Neural crest cell (in vitro differentiated cells): Measurements from ENCODE around the gene UBE2L5. TPM values are rescaled to one million over a fixed set of nuclear protein-coding genes. Genes with fewer than 3 reads are reported as not detected.
"Not testable (repeated sequence)": the region's sequence is repeated elsewhere in the genome, so short reads cannot be mapped to it uniquely, and the experiment has no call there.

Experiments used
- DNase-seq: peaks from one replicate; pipeline ENCODE4 v3.0.0; 2021; ENCODE audit warnings: low read depth, mixed read lengths, low spot score
- H3K27ac Mint-ChIP-seq: one replicate; pipeline ENCODE4 v1.8.0; 2021; ENCODE audit warnings: mild to moderate bottlenecking, mixed read lengths; ENCODE audit not compliant: unreplicated experiment
- H3K27me3 Mint-ChIP-seq: 2 replicates; pipeline ENCODE4 v1.8.0; 2021; ENCODE audit warnings: low read depth, mild to moderate bottlenecking, mixed read lengths
- H3K36me3 Mint-ChIP-seq: 2 replicates; pipeline ENCODE4 v1.8.0; 2021; ENCODE audit warnings: low read depth, mild to moderate bottlenecking, mixed read lengths
- H3K4me1 Mint-ChIP-seq: 2 replicates; pipeline ENCODE4 v1.8.0; 2021; ENCODE audit warnings: mixed read lengths
- H3K4me3 Mint-ChIP-seq: one replicate; pipeline ENCODE4 v1.8.0; 2021; ENCODE audit warnings: mild to moderate bottlenecking, mixed read lengths
- H3K9me3 Mint-ChIP-seq: 2 replicates; pipeline ENCODE4 v1.8.0; 2021; ENCODE audit warnings: mixed read lengths
- total RNA-seq: library from RNA; stranded (reverse); gene quantifications from 2 replicates; pipeline ENCODE4 v1.2.1, GENCODE V29; 2021
- TF ChIP-seq, protein P1 (sequence below): fragments of 200-600 bp; sonication (generic); conservative IDR thresholded peaks from 2 replicates; pipeline ENCODE4 v1.5.0; 2021; ENCODE audit warnings: antibody characterized with exemption, mild to moderate bottlenecking

The UBE2L5 gene
- total RNA-seq, 1 donor from 2014 or later, result not detected

DNA sequence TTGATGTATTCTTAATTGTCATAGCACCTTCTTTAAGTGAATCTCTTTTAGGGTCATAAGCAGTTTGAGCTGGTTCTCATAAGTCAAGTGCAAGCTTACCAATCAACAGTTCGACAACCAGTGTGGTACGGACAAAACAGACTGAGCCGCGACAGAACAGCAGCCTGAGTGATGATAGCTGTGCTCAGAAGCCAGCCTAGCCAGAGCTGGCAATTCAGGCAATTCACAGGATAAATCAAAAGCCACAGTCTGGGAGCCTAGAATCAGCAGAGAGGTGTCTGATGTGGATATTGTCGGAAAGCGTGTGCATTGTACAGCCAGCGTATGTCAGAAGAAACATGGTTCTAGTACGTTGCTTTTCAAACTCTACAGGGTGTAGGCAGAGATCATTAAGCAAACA lies 14.9 kb downstream of the UBE2L5 start:
- TF ChIP-seq, protein P1, sequence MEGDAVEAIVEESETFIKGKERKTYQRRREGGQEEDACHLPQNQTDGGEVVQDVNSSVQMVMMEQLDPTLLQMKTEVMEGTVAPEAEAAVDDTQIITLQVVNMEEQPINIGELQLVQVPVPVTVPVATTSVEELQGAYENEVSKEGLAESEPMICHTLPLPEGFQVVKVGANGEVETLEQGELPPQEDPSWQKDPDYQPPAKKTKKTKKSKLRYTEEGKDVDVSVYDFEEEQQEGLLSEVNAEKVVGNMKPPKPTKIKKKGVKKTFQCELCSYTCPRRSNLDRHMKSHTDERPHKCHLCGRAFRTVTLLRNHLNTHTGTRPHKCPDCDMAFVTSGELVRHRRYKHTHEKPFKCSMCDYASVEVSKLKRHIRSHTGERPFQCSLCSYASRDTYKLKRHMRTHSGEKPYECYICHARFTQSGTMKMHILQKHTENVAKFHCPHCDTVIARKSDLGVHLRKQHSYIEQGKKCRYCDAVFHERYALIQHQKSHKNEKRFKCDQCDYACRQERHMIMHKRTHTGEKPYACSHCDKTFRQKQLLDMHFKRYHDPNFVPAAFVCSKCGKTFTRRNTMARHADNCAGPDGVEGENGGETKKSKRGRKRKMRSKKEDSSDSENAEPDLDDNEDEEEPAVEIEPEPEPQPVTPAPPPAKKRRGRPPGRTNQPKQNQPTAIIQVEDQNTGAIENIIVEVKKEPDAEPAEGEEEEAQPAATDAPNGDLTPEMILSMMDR, result no peak
- DNase-seq, result no peak
- Mint-ChIP-seq H3K4me3 (no peak overlapping the region), H3K27me3 (peaks cover 3% of the 10 kb centered on the region), H3K9me3 (no peaks in the 10 kb centered on the region), H3K4me1 (no peaks in the 10 kb centered on the region), H3K27ac (no peak overlapping the region), H3K36me3 (no peaks in the 10 kb centered on the region)

DNA sequence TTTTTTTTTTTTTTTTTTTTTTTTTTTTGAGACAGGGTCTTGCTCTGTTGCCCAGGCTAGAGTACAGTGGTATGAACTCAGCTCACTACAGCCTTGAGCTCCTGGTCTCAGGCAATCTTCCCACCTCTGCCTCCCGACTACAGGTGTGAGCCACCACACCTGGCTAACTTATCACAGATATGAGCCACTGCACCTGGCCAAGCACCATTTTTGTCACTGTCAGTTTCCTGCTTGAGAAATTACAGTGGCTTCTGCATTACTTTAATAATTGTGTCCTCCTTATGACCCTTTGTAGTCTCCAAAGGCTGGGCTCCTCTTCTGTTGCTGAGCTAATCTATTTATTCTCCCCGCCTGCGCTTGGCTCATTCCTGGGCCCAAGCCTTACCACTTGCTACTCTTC lies 16.0 kb downstream of the UBE2L5 start:
- TF ChIP-seq, protein P1, result no peak
- peaks cover 3% of the 10 kb centered on the region for H3K4me1 Mint-ChIP-seq
- H3K4me3 Mint-ChIP-seq, result no peak overlapping the region
- peaks cover 3% of the 10 kb centered on the region for H3K27me3 Mint-ChIP-seq
- DNase-seq, result no peak
- no peaks in the 10 kb centered on the region for H3K36me3 Mint-ChIP-seq
- no peak overlapping the region for H3K27ac Mint-ChIP-seq
- H3K9me3 Mint-ChIP-seq, result no peaks in the 10 kb centered on the region

DNA sequence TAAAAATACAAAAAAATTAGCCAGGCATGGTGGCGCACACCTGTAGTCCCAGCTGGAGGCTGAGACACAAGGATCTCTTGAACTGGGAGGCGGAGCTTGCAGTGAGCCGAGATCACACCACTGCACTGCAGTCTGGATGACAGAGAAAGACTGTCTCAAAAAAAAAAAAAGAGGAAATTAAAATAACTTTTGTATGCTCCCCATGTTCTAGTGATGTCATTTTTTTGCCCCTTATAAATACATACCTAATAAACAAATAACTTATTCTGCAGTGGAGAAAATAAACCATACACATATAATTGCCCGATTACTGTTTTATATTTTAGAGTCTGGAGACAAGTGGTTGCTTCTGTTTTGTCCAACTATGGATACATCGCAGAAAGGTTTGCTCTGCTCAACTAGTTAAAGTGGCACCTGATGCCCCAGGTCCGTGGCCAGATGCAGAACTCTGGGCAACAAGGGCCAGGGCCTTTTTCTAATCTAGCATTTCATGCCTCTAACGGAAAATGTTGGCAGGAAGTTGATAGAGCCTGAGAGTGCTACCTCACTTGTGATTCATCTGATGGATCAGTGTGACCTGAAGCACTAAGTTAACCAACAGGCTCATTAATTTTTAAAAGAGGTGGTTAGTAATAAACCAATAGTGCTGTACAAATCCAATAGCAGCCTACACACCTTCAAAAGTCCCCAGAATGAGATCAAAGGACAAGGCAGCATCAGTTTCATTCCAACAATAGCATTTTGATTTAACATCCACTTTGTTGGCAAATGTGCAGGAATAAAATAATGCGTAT lies 18.8 kb downstream of the UBE2L5 start:
- no peaks in the 10 kb centered on the region for H3K36me3 Mint-ChIP-seq
- peaks cover 18% of the 10 kb centered on the region for H3K4me1 Mint-ChIP-seq
- H3K4me3 Mint-ChIP-seq, result no peak overlapping the region
- H3K9me3 Mint-ChIP-seq, result no peaks in the 10 kb centered on the region
- no peak overlapping the region for H3K27ac Mint-ChIP-seq
- TF ChIP-seq, protein P1, result no peak
- H3K27me3 Mint-ChIP-seq, result peaks cover 9% of the 10 kb centered on the region
- DNase-seq, result no peak

DNA sequence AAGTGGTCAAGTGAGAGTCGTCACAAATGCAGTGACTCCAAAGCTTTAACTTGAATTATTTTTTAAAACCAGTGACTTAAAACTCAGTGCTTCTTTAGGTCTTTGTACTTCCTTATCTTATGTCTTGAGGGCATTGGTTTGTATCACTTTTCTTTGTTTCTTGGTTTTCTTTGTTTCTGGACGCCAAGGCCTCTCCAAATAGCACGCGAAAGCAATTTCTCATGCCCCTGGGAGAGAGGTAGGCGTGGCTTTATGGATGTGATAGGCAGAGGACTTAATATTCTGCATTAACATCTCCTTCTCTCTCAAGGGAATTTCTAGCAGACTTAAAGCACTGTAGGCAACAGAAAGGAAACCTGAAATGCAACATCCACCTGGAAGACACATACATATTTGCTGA lies 20.6 kb downstream of the UBE2L5 start:
- Mint-ChIP-seq H3K4me3 (no peak overlapping the region), H3K4me1 (peaks cover 21% of the 10 kb centered on the region), H3K36me3 (no peaks in the 10 kb centered on the region), H3K9me3 (no peaks in the 10 kb centered on the region), H3K27ac (no peak overlapping the region), H3K27me3 (peaks cover 10% of the 10 kb centered on the region)
- TF ChIP-seq, protein P1, result no peak
- no peak for DNase-seq

DNA sequence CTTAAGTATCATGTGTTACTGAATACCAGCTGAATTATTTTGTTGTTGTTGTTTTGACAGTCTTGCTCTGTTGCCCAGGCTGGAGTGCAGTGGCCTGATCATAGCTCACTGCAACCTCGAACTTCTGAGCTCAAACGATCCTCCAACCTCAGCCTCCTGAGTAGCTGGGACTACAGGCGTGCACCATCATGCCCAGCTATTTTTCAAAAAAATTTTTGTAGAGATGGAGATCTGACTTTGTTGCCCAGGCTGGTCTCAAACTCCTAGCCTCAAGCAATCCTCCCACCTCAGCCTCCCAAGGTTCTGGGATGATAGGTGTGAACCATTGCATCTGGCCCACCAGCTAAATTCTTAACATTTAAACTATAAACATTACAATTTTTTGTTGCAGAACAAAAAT lies 21.2 kb downstream of the UBE2L5 start:
- not testable (repeated sequence) for H3K4me3 Mint-ChIP-seq, H3K27ac Mint-ChIP-seq

DNA sequence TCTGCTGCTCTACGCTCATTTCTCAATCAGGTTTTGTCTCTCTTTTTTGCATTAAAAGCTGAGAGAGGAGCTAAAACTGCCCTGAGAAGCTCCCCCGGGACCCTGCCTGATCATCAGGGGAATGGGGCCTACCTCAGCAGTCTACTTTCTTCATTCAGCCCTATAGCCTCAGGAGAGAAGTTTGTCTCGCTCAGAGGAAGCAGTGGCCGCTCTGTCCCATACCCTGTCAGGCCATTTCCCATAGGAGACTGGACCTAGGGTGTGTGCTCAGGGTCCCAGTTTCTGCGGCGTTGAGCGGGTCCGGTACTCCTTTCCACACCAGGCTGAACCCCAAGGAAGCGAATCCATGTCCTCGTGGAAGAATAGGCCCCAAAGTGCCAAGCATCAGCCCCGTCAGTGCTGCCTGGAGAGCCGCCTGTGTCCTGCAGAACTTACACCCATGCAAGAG lies 21.7 kb downstream of the UBE2L5 start:
- Mint-ChIP-seq H3K27ac (no peak overlapping the region), H3K36me3 (no peaks in the 10 kb centered on the region), H3K4me3 (no peak overlapping the region), H3K9me3 (no peaks in the 10 kb centered on the region), H3K27me3 (peaks cover 10% of the 10 kb centered on the region), H3K4me1 (peaks cover 21% of the 10 kb centered on the region)
- TF ChIP-seq, protein P1, result no peak
- no peak for DNase-seq

More for the DNA sequence above, 21.2 kb downstream of the UBE2L5 start:
- H3K9me3 Mint-ChIP-seq, DNase-seq, H3K36me3 Mint-ChIP-seq: not testable (repeated sequence)
- peaks cover 10% of the 10 kb centered on the region for H3K27me3 Mint-ChIP-seq
- H3K4me1 Mint-ChIP-seq, result peaks cover 21% of the 10 kb centered on the region
